HepG2 (cell line): ENCODE results near the gene POU2AF3. TPM values are rescaled to one million over a fixed set of nuclear protein-coding genes. Genes with fewer than 3 reads are reported as not detected.

Source experiments
- ATAC-seq: fragments of 200-7000 bp; cut with Tn5 transposase; 3 replicates; pipeline ENCODE4 v1.9.1; 2020; ENCODE audit warnings: mild to moderate bottlenecking, moderate library complexity
- BruUV-seq: library from RNA; stranded (reverse); fragments of 400-500 nt; replicated peaks from 2 replicates; lab custom pipeline; 2021; lab: Mats Ljungman, UMichigan
- CTCF ChIA-PET: fragments of 300-600 bp; formaldehyde crosslinking; extraction: SDS; loops from one replicate; lab custom pipeline; 2021; ENCODE audit warnings: low total read pairs, inconsistent platforms, low intra/inter-chr PET ratio; lab: Yijun Ruan, JAX
- POLR2A ChIA-PET: fragments of 350-600 bp; sonication (Branson Sonifier 250); formaldehyde crosslinking; loops from one replicate; lab custom pipeline; 2020; ENCODE audit warnings: antibody characterized with exemption, inconsistent platforms; lab: Yijun Ruan, JAX
- DNase-seq: peaks from one replicate; pipeline ENCODE4 v3.0.0-alpha.2; 2015; ENCODE audit warnings: low spot score
- FAIRE-seq: peaks from 3 replicates; lab custom pipeline; 2011; peaks lifted over from hg19 to GRCh38; lab: Jason Lieb, UNC
- H2AFZ ChIP-seq: one replicate; pipeline ENCODE4 v1.6.1; 2011; ENCODE audit warnings: low read length, inconsistent platforms
- H3K27ac ChIP-seq: fragments of 300-600 bp; 3 replicates; pipeline ENCODE4 v1.8.0; 2011; ENCODE audit warnings: mixed run types, mild to moderate bottlenecking, mixed read lengths, low read length, inconsistent platforms; ENCODE audit not compliant: insufficient read depth; ENCODE audit errors: extremely low read length
- H3K27me3 ChIP-seq, 2 experiments: fragments of 200-600 bp in 1 of 2; 2 replicates in 1 of 2; 3 replicates in 1 of 2; pipeline versions ENCODE4 v1.6.0 to v1.8.0; 2011; ENCODE audit warnings: low read length in 2 of 2, mild to moderate bottlenecking in 2 of 2, moderate library complexity in 2 of 2, inconsistent platforms in 1 of 2; ENCODE audit not compliant: insufficient read depth in 2 of 2, control insufficient read depth in 1 of 2
- H3K36me3 ChIP-seq, 2 experiments: fragments of 200-600 bp in 1 of 2; replicated peaks in 1 of 2; 2 replicates in 1 of 2; 3 replicates in 1 of 2; pipeline versions ENCODE4 v1.5.1 to v1.8.0; 2011; ENCODE audit warnings: low read length in 2 of 2, inconsistent platforms in 1 of 2; ENCODE audit not compliant: insufficient read depth in 2 of 2, control insufficient read depth in 1 of 2
- H3K4me1 ChIP-seq: 2 replicates; pipeline ENCODE4 v1.5.1; 2012; ENCODE audit warnings: low read length, inconsistent platforms; ENCODE audit not compliant: insufficient read depth
- H3K4me2 ChIP-seq: 2 replicates; pipeline ENCODE4 v1.6.0; 2011; ENCODE audit warnings: low read depth, low read length, inconsistent platforms
- H3K4me3 ChIP-seq, 3 experiments: fragments of 200-600 bp in 1 of 3; sonication (generic), shearing (Covaris generic) in 1 of 3; replicated peaks in 1 of 3; 2 replicates each; pipeline ENCODE4 v1.5.1; 2011 to 2016; ENCODE audit warnings: low read length in 3 of 3, inconsistent platforms in 2 of 3, low read depth in 2 of 3, mild to moderate bottlenecking in 2 of 3, control low read depth in 1 of 3, mixed read lengths in 1 of 3; ENCODE audit not compliant: insufficient read depth in 1 of 3
- H3K79me2 ChIP-seq: one replicate; pipeline ENCODE4 v1.6.1; 2011; ENCODE audit warnings: low read length, inconsistent platforms; ENCODE audit not compliant: insufficient read depth
- H3K9ac ChIP-seq: 2 replicates; pipeline ENCODE4 v1.6.0; 2011; ENCODE audit warnings: mild to moderate bottlenecking, low read depth, low read length, inconsistent platforms; ENCODE audit not compliant: insufficient read depth
- H3K9me3 ChIP-seq: 2 replicates; pipeline ENCODE4 v1.5.1; 2012; ENCODE audit warnings: mild to moderate bottlenecking, low read length
- H4K20me1 ChIP-seq: 2 replicates; pipeline ENCODE4 v1.6.0; 2011; ENCODE audit warnings: inconsistent platforms, mild to moderate bottlenecking, low read length, moderate library complexity; ENCODE audit not compliant: insufficient read depth
- ATF7 ChIP-seq, 2 experiments: fragments of 450-650 bp in 1 of 2; sonication (generic) in 1 of 2; formaldehyde crosslinking in 1 of 2; IDR thresholded peaks; 2 replicates each; pipeline versions ENCODE4 v1.4.0 to v1.6.1; 2016 to 2020; ENCODE audit warnings: antibody characterized with exemption in 1 of 2, mild to moderate bottlenecking in 1 of 2, missing genetic modification reagents in 1 of 2
- CBX1 ChIP-seq: IDR thresholded peaks from one replicate; pipeline ENCODE4 v1.6.1; 2016; ENCODE audit warnings: antibody characterized with exemption, low read depth
- CCDC6 ChIP-seq: sonication (generic); formaldehyde crosslinking; IDR thresholded peaks from 2 replicates; pipeline ENCODE4 v1.8.1; 2022; ENCODE audit warnings: mild to moderate bottlenecking, missing genetic modification reagents, moderate library complexity
- FIP1L1 ChIP-seq: fragments of 200-400 bp; formaldehyde crosslinking; IDR thresholded peaks from 2 replicates; pipeline ENCODE4 v1.6.1; 2018; ENCODE audit warnings: low read depth, mild to moderate bottlenecking, low read length, moderate library complexity, borderline replicate concordance; ENCODE audit not compliant: insufficient read depth
- FOSL2 ChIP-seq: sonication (generic); formaldehyde crosslinking; IDR thresholded peaks from 2 replicates; pipeline ENCODE4 v1.4.0; 2020; ENCODE audit warnings: missing genetic modification reagents
- FOXA3 ChIP-seq: IDR thresholded peaks from 2 replicates; pipeline ENCODE4 v1.6.1; 2016; ENCODE audit warnings: missing genetic modification reagents, missing compliant biosample characterization
- GATAD2A ChIP-seq: IDR thresholded peaks from 2 replicates; pipeline ENCODE4 v1.6.1; 2016
- GFI1 ChIP-seq: sonication (generic); formaldehyde crosslinking; IDR thresholded peaks from 2 replicates; pipeline ENCODE4 v1.5.0; 2020; ENCODE audit warnings: missing genetic modification reagents, mild to moderate bottlenecking, borderline replicate concordance
- NFATC3 ChIP-seq: sonication (generic); formaldehyde crosslinking; IDR thresholded peaks from 2 replicates; pipeline ENCODE4 v1.5.1; 2020; ENCODE audit warnings: mild to moderate bottlenecking, missing genetic modification reagents
- ONECUT2 ChIP-seq: sonication (generic); formaldehyde crosslinking; IDR thresholded peaks from 2 replicates; pipeline ENCODE4 v1.4.0; 2020; ENCODE audit warnings: missing genetic modification reagents
- RAD21 ChIP-seq: fragments of 450-650 bp; formaldehyde crosslinking; IDR thresholded peaks from 2 replicates; pipeline ENCODE4 v1.5.0; 2020; ENCODE audit warnings: mild to moderate bottlenecking
- SUZ12 ChIP-seq: fragments of 150-350 bp; IDR thresholded peaks from 2 replicates; pipeline ENCODE4 v1.6.1; 2014; ENCODE audit warnings: low read depth, low read length
- TEF ChIP-seq: sonication (generic); formaldehyde crosslinking; IDR thresholded peaks from 2 replicates; pipeline ENCODE4 v1.5.0; 2020; ENCODE audit warnings: missing genetic modification reagents
- ZNF30 ChIP-seq: sonication (generic); formaldehyde crosslinking; IDR thresholded peaks from 2 replicates; pipeline ENCODE4 v1.5.0; 2020; ENCODE audit warnings: mild to moderate bottlenecking, missing genetic modification reagents
- WGBS: methylation state at CpG from one replicate; pipeline ENCODE4 v1.1.6; 2017; ENCODE audit warnings: low lambda C conversion rate; 5-methylcytosine and 5-hydroxymethylcytosine counted together
- in situ Hi-C: cut with HindIII; loops from 2 replicates; pipeline ENCODE4 v1.10.0; 2017; ENCODE audit warnings: low pct_unique_long_range_greater_than_20kb; ENCODE audit not compliant: extremely low pct_ligation_motif_present
- intact Hi-C: fragments of 100-400 bp; cut with micrococcal nuclease; formaldehyde crosslinking; loops from one replicate; pipeline ENCODE4 v1.10.0; 2022; ENCODE audit not compliant: unreplicated experiment
- polyA plus RNA-seq, 8 experiments: library from polyadenylated mRNA; depleted of rRNA in 3 of 8; stranded (reverse) in 7 of 8; unstranded in 1 of 8; fragments of >200 nt; fragmentation: Illumina TruSeq in 4 of 8; extraction: Trizol in 4 of 8; gene quantifications; 2 replicates each; pipeline versions ENCODE4 v1.2.1 to v1.2.3, GENCODE V29; 2011 to 2016; ENCODE audit warnings: low read depth in 4 of 8, missing spikeins in 1 of 8, mixed read lengths in 1 of 8; ENCODE audit not compliant: insufficient read depth in 1 of 8
- total RNA-seq, 5 experiments: library from RNA; depleted of rRNA; stranded (reverse); fragments of >200 nt; fragmentation: Illumina TruSeq; extraction: Trizol; gene quantifications; 2 replicates each; pipeline ENCODE4 v1.2.3, GENCODE V29; 2016; ENCODE audit warnings: low read depth in 1 of 5
- TF ChIP-seq, protein P1 (sequence below): sonication (generic); formaldehyde crosslinking; IDR thresholded peaks from 2 replicates; pipeline ENCODE4 v1.5.0; 2020; ENCODE audit warnings: mild to moderate bottlenecking, missing genetic modification reagents, borderline replicate concordance
- TF ChIP-seq, protein P2 (sequence below): sonication (generic); formaldehyde crosslinking; IDR thresholded peaks from 2 replicates; pipeline ENCODE4 v1.5.0; 2020; ENCODE audit warnings: missing genetic modification reagents, mild to moderate bottlenecking, borderline replicate concordance

POU2AF3 gene
- total and polyA plus RNA-seq, 2 of the 13 experiments (the other 11 are each of a cell fraction or from before 2014, with no cell fraction given) = 7.8 to 71.2 TPM

GRCh38 chr11:111352935-111353710 lies 54.8 kb downstream of the POU2AF3 start:
- Histone ChIP-seq H3K9me3 (no peaks in the 10 kb centered on the region), H3K4me1 (peaks cover 78% of the 10 kb centered on the region), H3K36me3 (no peaks in the 10 kb centered on the region), H3K9ac (no peak overlapping the region), H3K4me3 (no peak overlapping the region), H3K4me2 (no peak overlapping the region), H2AFZ (no peak overlapping the region), H3K79me2 (no peaks in the 10 kb centered on the region), H3K27me3 (no peaks in the 10 kb centered on the region), H3K27ac (no peak overlapping the region), H4K20me1 (no peaks in the 10 kb centered on the region)
- ATAC-seq (no peak), FAIRE-seq (no peak), DNase-seq (no peak)
- POLR2A ChIA-PET = interaction anchor here (1.2 to 3.0 kb wide), 3 partner anchors 17 to 54 kb away, joined by 3 to 15 read pairs (median 6); partner anchors contain the start of gene POU2AF3
- in situ Hi-C loops (no loop called here), intact Hi-C loops (no loop called here)
- 69% methylated on average over 8 of the region's 8 CpGs for WGBS
- CTCF ChIA-PET = no interaction called here
- BruUV-seq = TSS peak; percentile 24
- TF ChIP-seq SUZ12 (no peak), CCDC6 (CRISPR knock-in tag) (no peak), ATF7 (IDR thresholded peaks at IDR 0.05) (no peak), ATF7 (CRISPR knock-in tag; IDR thresholded peaks at IDR 0.05) (no peak), TEF (CRISPR knock-in tag) (no peak), CBX1 (no peak), GATAD2A (CRISPR knock-in tag) (peak; percentile 15; the same call in 1 of the 2 replicates), FOXA3 (CRISPR knock-in tag) (peak; percentile 20; the same call in 1 of the 2 replicates), FIP1L1 (no peak), NFATC3 (CRISPR knock-in tag) (no peak), ZNF30 (CRISPR knock-in tag) (no peak), FOSL2 (no peak), GFI1 (CRISPR knock-in tag) (peak; percentile 70), RAD21 (CRISPR knock-in tag) (no peak), ONECUT2 (no peak)
- TF ChIP-seq, protein P1, sequence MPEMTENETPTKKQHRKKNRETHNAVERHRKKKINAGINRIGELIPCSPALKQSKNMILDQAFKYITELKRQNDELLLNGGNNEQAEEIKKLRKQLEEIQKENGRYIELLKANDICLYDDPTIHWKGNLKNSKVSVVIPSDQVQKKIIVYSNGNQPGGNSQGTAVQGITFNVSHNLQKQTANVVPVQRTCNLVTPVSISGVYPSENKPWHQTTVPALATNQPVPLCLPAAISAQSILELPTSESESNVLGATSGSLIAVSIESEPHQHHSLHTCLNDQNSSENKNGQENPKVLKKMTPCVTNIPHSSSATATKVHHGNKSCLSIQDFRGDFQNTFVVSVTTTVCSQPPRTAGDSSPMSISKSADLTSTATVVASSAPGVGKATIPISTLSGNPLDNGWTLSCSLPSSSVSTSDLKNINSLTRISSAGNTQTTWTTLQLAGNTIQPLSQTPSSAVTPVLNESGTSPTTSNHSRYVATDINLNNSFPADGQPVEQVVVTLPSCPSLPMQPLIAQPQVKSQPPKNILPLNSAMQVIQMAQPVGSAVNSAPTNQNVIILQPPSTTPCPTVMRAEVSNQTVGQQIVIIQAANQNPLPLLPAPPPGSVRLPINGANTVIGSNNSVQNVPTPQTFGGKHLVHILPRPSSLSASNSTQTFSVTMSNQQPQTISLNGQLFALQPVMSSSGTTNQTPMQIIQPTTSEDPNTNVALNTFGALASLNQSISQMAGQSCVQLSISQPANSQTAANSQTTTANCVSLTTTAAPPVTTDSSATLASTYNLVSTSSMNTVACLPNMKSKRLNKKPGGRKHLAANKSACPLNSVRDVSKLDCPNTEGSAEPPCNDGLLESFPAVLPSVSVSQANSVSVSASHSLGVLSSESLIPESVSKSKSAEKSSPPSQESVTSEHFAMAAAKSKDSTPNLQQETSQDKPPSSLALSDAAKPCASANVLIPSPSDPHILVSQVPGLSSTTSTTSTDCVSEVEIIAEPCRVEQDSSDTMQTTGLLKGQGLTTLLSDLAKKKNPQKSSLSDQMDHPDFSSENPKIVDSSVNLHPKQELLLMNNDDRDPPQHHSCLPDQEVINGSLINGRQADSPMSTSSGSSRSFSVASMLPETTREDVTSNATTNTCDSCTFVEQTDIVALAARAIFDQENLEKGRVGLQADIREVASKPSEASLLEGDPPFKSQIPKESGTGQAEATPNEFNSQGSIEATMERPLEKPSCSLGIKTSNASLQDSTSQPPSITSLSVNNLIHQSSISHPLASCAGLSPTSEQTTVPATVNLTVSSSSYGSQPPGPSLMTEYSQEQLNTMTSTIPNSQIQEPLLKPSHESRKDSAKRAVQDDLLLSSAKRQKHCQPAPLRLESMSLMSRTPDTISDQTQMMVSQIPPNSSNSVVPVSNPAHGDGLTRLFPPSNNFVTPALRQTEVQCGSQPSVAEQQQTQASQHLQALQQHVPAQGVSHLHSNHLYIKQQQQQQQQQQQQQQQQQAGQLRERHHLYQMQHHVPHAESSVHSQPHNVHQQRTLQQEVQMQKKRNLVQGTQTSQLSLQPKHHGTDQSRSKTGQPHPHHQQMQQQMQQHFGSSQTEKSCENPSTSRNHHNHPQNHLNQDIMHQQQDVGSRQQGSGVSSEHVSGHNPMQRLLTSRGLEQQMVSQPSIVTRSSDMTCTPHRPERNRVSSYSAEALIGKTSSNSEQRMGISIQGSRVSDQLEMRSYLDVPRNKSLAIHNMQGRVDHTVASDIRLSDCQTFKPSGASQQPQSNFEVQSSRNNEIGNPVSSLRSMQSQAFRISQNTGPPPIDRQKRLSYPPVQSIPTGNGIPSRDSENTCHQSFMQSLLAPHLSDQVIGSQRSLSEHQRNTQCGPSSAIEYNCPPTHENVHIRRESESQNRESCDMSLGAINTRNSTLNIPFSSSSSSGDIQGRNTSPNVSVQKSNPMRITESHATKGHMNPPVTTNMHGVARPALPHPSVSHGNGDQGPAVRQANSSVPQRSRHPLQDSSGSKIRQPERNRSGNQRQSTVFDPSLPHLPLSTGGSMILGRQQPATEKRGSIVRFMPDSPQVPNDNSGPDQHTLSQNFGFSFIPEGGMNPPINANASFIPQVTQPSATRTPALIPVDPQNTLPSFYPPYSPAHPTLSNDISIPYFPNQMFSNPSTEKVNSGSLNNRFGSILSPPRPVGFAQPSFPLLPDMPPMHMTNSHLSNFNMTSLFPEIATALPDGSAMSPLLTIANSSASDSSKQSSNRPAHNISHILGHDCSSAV (CRISPR knock-in tag) = no peak
- TF ChIP-seq, protein P2, sequence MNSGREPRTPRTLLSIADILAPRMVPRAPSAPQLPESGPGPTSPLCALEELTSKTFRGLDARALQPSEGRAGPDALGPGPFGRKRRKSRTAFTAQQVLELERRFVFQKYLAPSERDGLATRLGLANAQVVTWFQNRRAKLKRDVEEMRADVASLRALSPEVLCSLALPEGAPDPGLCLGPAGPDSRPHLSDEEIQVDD (CRISPR knock-in tag) = no peak
